HG02610 (cell line): Measurements from ENCODE around the gene GFOD2.

ENCODE experiments used
- ATAC-seq: cut with Tn5 transposase; IDR thresholded peaks from one replicate; pipeline ENCODE4 v1.9.1; 2021; ENCODE audit warnings: mild to moderate bottlenecking, moderate library complexity; ENCODE audit not compliant: unreplicated experiment

Gene GFOD2

DNA sequence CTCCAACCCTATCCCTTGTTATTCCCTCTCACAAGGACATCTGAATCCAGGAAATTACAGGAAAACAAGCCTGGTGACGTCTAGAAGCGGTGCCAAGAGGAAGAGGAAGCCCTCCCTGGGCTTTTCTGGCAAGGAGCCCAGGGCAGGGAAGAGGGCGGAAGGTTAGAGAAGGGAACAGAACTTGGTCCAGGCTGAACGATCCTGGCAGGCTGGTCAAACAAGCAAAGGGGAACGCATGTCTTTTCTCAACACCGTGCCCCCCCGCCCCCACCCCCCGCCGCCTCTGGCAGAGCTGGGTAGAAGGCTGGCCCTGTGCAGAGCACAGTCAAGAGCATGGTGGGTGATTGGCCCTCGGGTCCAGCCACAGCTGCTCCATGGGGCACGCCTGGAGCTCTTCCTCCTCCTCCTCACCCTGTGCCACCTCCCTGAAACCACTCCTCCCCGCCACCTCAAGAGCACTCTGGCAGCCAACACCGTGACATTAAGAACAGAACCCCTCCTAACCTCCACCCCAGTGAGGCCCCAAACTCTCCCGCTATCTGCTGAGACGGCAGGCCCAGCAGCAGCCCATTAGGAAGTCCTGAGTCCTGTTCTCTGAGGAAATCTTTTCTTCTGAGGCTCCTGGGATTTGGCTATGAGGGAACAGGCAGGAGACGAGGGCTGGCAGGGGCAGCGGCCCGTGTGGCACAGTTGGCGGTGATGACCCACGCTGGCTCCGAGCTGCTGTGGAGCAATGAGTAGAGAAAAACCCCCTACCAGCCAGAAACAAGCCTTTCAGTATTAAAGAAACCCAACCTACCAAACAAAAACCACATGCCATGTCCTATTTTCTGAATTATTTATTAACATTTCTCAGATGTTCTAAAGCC is 45.2 kb downstream of the GFOD2 start:
- no peak for ATAC-seq

DNA sequence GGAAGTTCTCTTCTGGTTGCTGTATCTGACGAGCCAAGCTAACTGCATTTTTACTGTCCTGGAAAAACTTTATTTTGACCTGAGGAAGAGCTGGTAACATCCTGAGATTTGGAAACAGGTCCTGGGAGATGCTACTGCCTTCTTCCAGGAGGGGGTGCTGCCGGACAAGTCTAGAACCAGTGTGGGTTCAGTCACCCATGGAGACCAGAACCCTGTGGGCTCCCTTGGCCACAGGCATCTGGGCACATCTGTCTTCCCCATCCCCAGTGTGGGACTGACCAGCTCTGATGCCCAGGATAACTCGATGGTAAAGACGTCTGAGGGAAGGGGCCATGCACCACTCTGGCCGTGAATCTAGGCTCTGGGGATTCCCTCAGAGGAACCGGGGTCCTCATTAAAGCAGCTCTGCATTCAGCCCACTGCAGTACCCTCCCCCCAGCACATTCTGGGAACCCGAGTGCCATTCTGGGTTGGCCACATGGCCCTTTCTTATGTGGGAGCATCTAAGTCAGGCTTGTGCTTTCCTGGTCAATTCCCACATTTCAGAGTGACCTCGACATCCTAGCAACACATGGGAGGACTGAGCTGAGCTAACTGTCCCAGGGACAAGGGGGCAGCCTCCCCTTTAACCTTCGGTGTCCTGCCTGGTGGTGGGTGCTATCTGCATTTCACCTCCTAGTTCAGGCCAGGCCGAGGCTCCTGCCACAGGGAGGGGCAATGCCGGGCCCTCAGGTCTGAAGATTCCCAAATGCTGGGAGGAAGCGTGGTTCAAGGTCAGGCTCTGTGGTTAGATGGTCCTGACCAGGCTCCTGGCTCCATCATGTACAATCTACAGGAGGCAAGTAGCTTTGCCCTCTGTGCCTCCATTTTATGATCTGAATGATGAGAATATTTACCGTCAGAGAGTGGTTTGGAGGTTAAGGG is 46.1 kb downstream of the GFOD2 start:
- ATAC-seq: no peak

DNA sequence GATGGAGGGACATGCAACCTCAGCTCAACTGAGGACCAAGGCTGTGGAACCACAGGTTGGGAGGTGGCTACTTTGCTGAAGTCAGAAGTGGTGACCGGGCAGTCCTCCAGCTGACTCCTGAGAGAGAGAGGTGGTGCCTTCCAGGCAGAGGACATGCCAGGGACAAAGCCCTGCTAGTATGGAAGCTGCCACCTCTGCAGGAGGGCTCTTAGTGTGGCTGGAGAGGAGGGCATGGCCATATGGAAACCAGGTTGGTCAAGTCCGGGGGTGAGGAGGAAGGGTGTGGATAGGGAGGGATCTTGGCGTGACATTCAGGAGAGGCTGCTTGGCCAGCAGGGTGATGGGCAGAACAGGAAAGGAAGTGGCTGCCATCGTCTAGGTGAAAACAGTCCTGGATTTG is 46.8 kb downstream of the GFOD2 start:
- ATAC-seq: no peak

DNA sequence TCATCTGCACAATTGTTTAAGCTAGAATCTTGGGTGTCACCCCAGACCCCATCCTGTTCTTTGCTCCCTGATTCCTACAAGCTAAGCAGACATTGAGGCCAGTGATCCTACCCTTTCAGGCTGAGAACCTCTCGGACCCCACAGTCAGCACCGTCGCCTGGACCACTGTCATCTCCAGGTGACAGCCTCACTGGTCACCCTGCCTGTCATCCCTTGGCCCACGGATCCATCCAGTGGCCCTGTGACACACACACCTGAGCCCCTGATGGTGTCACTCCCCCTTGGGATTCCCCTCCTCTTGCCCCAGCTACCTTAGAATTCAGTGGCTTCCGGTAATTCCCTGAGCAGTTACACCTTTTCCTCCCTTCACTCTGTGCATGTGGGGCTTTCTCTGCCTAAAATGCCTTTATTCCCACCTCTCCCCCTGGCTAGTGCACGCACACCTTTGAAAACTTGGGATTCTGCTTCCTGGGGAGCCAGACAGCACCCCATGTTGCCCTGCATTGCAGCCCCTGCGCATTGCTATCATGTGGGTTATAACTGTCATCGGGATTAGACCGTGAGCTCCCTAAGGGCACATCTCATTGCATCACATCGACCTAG is 49.5 kb downstream of the GFOD2 start:
- ATAC-seq: no peak

DNA sequence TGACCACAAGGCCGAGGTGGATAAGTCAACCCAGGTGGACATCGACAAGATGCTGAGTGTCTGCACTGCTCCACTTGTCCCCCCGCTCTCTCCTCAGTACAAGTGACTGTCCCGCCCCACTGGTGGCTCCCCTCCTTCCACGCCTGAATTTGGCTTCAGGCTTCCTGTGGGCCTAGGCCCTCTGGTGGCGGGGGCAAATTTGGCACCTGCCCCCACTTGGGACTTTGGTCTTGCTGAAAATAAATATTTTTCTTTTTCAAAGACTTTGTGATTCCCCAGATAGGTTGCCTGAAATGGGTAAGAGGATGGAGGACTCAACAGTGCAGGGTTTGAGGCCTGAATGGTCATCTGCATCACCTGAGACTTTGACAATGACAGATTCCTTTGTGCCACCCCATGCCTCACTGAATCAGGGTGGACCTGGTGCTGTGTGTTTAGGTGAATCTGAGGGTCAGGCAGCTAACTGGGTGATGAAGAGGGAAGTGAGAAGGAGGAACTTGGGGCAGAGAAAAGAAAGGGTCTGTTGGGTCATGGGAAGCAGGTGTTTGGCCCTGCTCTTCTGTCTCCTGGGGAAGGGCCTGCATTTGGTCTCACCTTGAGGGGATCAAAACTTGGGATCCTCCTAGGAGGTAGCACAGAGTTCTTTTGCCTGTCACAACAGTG is 50.5 kb downstream of the GFOD2 start:
- no peak for ATAC-seq

DNA sequence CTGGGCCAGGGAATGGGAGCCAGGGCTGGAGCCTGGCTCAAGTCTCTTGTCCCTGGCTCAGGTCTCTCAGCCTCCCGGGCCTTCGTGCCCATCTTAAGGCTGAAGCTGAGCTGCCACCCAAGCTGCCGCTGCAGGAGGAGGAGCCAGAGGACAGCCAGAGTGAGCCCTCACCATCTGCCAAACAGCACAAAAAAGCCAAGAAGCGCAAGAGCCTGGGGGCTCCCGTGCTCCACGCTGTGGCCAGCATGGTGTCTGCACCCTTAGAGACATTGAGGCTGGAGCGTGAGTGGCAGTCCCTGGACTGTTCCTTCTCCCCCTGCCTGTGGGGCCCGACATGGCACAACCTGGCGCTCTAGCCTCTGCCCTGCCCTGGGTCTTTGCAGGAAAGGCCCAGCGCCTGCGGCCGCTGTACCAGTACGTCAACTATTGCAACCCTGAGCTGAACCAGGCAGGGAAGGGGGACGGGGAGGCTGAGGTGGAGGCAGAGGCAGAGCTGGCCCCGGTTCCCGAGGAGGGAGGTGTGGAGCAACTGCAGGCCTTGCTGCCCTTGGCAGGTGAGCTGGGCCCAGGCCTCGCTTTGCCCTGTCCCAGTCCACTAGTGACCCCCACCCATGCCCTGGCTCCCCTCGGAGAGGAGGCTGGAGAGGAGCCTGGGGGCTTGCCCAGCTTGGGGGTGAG is 51.2 kb downstream of the GFOD2 start:
- ATAC-seq: peak; percentile 65

DNA sequence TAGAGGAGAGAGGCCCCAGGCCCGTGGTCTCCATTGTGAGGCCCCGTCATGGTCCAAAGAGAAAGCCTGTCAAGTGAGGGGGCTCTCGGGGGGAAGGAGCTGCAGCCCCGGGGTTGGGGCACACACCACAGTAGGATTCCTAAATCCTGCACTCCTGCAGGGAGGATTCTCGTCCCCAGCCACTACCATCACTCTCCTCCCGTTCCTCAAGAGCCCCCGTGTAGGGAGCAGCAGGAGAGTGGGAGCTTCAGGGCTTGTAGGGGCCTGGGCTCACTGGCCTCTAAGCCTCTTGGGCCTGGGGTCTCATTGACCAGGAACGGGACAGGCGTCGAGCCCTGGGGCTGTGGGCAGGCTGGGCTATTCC is 51.7 kb downstream of the GFOD2 start:
- ATAC-seq: no peak

DNA sequence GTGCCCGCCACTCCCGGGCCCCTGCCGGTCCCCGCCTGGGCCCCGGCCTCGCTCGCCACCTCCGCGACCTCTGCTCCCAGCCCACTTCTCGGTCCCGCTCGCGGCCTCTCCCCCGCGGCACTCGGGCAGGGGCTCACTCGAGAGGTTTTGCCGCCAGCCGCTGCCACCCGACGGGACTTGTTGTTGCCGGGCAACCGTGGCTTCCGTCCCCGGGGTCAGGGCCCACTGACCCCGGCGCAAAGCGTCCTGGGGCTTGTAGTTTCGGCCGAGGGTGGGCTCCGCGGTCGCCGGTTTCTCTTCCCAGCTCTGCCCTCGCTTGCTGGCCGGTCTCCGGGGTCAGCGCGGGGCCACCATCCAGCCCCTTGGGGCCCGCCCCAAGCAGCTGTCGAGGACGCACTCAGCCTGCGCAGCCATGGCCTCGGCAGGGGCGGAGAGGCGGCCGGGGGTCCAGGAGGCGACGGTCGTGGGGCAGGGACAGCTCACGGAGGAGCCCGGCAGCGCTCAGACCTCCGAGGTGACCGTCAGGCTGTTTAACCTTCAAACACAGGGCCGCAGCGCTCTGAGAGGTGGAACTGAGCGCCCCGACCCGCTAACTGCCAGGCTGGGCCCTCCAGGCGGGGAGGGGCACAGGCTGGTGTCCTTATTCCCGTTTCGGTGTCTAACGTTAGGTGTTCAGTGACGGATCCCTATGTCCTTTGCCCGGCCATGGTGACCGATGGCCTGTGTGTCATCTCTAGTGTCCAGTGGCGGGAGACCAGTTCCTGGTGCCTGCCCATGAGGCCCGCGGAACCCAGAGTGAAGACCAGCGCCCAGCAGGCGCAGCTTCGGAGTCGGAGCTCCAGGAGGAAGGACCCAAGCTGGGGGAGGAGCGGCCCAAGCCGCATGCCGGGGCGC is 52.3 kb downstream of the GFOD2 start, which contains the start of the genes C16orf86 and ENKD1:
Gene C16orf86 (plus strand): TSS at position 256 of the 894 bp plus-strand sequence. CDS start 157 bp downstream, at position 413.
Gene ENKD1 (minus strand): TSS at position 192 of the 894 bp plus-strand sequence. CDS start 308 bp downstream, outside the sequence.
- ATAC-seq: peak; percentile 60

DNA sequence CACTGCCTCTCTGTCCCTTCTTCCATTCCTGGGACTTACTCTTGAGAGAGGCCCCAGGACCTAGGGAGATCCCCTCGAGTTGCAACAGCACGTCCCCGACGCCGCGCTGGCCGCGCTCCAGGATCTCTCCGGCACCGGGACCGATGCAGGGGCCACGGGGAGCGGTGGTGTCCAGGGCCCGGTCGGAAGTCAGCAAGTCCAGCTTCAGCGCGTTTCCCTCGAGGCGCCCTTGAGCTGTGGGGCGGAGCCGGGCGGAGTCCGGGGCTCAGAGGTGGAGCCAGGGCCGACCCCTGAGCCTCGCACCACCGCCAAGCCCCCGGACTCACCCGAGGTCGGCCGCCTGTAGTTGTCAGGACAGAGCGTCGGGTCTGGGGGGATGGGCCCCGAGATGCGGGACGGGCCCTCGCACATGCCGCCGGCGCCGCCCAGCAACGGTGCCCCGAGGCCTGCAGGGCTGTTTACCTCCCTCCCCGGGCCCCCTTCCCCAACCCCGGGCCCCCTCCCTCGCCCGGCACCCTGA is 53.0 kb downstream of the GFOD2 start:
- peak; percentile 12 for ATAC-seq

DNA sequence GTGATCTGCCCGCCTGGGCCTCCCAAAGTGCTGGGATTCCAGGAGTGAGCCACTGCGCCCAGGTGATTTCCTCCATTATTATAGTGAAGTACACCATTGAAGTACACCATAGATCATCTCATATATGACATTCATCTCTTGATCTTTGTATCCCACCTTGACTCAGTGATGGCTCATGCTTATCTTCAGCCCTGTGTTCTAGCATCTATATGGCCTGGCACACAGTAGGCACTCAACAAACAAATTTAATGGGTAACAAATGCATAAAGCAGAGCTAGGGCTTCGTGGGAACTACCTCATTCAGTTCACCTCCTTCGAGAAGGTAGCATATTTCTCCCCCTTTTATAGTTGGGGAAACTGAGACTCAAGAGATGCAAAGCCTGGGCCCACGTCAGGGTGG is 53.5 kb downstream of the GFOD2 start:
- no peak for ATAC-seq

DNA sequence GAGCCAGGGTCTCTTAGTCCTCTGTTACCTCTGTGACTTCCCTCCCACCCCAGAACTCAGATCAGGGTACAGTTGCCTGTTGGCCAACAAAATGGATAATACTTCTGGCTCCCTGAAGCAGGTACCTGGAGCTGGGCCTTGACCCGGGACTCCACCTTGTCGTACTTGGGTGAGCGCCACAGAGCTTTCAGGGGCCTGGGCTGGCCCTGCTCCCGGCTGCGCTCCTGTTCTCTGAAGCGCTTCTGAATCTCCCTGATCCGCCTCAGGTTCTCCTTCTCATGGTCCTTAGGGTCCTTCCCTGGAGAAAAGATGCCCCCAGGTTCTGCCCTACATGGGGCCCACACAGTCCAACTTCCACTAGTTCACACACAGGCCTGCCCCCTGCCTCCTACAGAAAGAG is 54.2 kb downstream of the GFOD2 start:
- no peak for ATAC-seq

DNA sequence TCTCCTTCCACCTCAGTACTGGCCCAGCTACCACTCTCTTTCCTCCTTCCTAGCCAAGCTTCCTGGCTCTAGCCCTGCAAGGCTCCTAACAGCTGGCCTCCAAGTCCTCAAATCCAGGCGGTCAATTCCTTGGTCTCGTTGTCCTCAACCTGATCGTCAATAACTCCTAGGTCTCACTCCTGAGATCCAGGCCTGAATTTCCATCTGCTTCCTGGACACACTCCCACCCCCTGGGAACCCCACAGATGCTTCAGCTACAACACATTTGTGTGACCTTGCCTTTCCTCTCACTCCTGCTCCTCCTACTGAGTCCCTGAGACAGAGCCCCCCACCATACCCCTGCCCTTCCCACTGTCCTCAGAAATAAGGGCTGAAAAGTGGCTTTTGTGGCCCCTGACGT is 54.9 kb downstream of the GFOD2 start:
- no peak for ATAC-seq

DNA sequence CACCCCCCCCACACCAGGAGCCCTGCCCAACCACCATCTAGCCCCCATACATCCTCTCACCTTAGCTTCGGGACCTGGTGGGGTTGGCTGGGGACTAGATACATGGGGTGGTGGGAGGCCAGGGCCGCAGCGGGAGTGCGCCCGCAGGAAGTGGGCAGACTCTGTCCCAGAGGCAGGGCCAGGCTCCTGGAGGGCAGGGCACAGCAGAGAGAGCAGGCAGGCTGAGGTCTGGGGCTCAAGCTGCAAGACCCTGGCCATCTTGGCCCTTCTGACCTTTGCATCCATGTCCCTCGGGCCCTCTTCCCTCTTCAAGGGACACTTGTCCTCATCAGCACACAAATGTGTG is 55.3 kb downstream of the GFOD2 start:
- ATAC-seq: no peak

DNA sequence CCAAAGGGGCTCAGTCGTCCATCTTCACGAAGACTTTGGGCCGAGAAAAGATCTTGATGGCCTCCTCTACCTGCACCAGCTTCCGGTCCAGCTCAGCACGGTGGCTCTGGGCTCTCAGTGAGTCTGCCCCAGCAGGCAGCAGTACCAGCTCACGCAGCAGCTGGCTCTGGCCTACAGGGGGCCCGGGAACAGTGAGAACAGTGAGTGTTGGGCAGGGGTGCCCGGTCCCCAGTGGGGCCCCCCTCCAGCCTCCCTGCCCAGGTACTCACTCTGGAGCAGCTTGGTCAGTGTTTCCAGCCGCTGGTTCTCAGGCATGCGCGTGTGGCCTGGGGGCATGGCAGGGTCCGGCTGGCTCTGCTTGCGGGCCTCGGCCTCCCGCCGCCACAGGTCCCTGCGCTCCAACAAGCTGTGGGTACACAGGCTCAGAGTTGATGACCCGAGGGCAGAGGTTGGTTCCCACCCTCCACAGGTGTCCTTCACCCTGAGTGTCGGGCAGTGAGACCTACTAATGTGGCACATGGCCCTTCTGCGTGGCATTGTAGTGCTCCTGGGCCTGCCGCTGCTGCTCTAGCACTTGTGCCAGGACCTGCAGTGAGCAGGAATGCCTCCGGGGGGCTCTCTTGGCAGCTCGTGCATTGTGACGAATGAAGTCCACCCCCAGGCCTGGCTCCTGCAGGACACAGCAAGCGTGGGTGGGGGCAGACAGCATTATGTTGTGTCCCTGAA is 55.8 kb downstream of the GFOD2 start:
- no peak for ATAC-seq

DNA sequence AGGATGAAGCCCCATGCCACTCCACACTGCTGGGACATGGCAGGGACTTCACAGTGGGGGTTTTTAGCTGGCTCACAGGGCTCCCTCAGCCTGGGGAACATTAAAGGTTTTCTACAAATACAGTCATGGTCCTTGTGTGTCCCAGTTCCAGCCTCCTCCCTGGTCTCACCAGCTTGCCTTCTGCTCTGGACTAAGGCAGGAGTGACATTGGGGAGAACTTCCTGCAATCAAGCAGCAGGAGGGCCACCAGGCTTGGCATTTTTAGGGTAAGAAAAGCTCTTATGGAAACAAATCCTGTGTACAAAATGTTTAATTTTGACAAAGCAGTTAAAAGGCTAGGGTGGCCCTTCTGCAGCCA is 56.5 kb downstream of the GFOD2 start:
- no peak for ATAC-seq

DNA sequence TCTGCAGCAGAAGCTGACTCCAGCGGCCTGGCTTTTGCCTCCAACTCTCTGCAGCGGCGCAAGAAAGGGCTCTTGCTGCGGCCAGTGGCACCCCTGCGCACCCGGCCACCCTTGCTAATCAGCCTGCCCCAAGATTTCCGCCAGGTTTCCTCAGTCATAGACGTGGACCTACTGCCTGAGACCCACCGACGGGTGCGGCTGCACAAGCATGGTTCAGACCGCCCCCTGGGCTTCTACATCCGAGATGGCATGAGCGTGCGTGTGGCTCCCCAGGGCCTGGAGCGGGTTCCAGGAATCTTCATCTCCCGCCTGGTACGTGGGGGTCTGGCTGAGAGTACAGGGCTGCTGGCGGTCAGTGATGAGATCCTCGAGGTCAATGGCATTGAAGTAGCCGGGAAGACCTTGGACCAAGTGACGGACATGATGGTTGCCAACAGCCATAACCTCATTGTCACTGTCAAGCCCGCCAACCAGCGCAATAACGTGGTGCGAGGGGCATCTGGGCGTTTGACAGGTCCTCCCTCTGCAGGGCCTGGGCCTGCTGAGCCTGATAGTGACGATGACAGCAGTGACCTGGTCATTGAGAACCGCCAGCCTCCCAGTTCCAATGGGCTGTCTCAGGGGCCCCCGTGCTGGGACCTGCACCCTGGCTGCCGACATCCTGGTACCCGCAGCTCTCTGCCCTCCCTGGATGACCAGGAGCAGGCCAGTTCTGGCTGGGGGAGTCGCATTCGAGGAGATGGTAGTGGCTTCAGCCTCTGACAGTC is 57.0 kb downstream of the GFOD2 start:
- ATAC-seq: no peak

DNA sequence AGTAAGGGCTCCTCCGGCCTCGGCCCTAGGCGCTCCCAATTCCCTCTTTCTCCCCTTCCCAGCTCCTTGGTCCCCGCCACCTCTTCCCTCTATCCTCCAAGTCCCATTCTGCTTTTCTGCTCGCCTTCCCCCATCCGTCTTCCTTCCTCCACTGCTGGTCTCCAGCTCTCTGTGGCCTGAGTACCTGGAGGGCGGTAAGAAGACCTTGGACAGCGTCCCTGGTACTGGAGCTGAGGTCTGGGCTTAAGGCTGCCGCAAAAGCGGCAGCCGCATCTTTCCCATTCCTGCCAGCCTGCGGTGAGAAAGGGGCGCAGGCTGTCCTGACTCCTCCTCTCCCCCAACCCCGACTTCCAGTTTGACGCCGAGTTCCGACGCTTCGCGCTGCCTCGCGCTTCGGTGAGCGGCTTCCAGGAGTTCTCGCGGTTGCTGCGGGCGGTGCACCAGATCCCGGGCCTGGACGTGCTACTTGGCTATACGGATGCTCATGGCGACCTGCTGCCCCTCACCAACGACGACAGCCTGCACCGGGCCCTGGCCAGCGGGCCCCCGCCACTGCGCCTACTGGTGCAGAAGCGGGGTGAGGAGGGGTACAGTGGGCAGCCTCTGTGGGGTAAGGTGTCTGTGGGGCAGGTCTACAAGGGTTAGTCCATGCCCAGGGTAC is 57.9 kb downstream of the GFOD2 start:
- no peak for ATAC-seq
